ENCODE measurements around the gene ADAMTS17. TPM values are rescaled to one million over a fixed set of nuclear protein-coding genes. Genes with fewer than 3 reads are reported as not detected.

Gene ADAMTS17
- total RNA-seq, 1 donor from 2014 or later, result 2.3 TPM

- H3K4me3 ChIP-seq (ENCODE audit: low read depth, low read length), result no peak overlapping the region
- H3K27me3 ChIP-seq (ENCODE audit: control insufficient read depth, insufficient read depth, low read length), result no peaks in the 10 kb centered on the region
- H3K36me3 ChIP-seq (ENCODE audit: control insufficient read depth, insufficient read depth, low read length), result no peaks in the 10 kb centered on the region
- no peak for DNase-seq (ENCODE audit: low read depth)
- no peak for TF ChIP-seq CTCF (IDR thresholded peaks at IDR 0.05; ENCODE audit: insufficient read depth, low read length, poor library complexity, severe bottlenecking)
Measured at GRCh38 chr15:100311833-100312476, 29.8 kb downstream of the ADAMTS17 start.

GRCh38 chr15:100311154-100311625, 30.6 kb downstream of the ADAMTS17 start:
- H3K27me3 ChIP-seq (ENCODE audit: control insufficient read depth, insufficient read depth, low read length), result no peaks in the 10 kb centered on the region
- no peak overlapping the region for H3K4me3 ChIP-seq (ENCODE audit: low read depth, low read length)
- no peaks in the 10 kb centered on the region for H3K36me3 ChIP-seq (ENCODE audit: control insufficient read depth, insufficient read depth, low read length)
- TF ChIP-seq CTCF (IDR thresholded peaks at IDR 0.05; ENCODE audit: insufficient read depth, low read length, poor library complexity, severe bottlenecking), result no peak
- DNase-seq (ENCODE audit: low read depth), result no peak

- H3K36me3 ChIP-seq (ENCODE audit: control insufficient read depth, insufficient read depth, low read length), result no peaks in the 10 kb centered on the region
- DNase-seq (ENCODE audit: low read depth), result no peak
- H3K27me3 ChIP-seq (ENCODE audit: control insufficient read depth, insufficient read depth, low read length), result no peaks in the 10 kb centered on the region
- no peak for TF ChIP-seq CTCF (IDR thresholded peaks at IDR 0.05; ENCODE audit: insufficient read depth, low read length, poor library complexity, severe bottlenecking)
- H3K4me3 ChIP-seq (ENCODE audit: low read depth, low read length), result no peak overlapping the region
Measured at GRCh38 chr15:100310513-100311153, 31.1 kb downstream of the ADAMTS17 start.

GRCh38 chr15:100310041-100310405, 31.8 kb downstream of the ADAMTS17 start:
- DNase-seq (ENCODE audit: low read depth), result no peak
- no peaks in the 10 kb centered on the region for H3K27me3 ChIP-seq (ENCODE audit: control insufficient read depth, insufficient read depth, low read length)
- TF ChIP-seq CTCF (IDR thresholded peaks at IDR 0.05; ENCODE audit: insufficient read depth, low read length, poor library complexity, severe bottlenecking), result no peak
- H3K4me3 ChIP-seq (ENCODE audit: low read depth, low read length), result no peak overlapping the region
- no peaks in the 10 kb centered on the region for H3K36me3 ChIP-seq (ENCODE audit: control insufficient read depth, insufficient read depth, low read length)

GRCh38 chr15:100309109-100310040, 32.4 kb downstream of the ADAMTS17 start:
- TF ChIP-seq CTCF (IDR thresholded peaks at IDR 0.05; ENCODE audit: insufficient read depth, low read length, poor library complexity, severe bottlenecking), result no peak
- no peak overlapping the region for H3K4me3 ChIP-seq (ENCODE audit: low read depth, low read length)
- H3K27me3 ChIP-seq (ENCODE audit: control insufficient read depth, insufficient read depth, low read length), result no peaks in the 10 kb centered on the region
- no peaks in the 10 kb centered on the region for H3K36me3 ChIP-seq (ENCODE audit: control insufficient read depth, insufficient read depth, low read length)
- no peak for DNase-seq (ENCODE audit: low read depth)
